HG02938 (cell line): ENCODE measurements around the gene RTN4R.

Experiments
- ATAC-seq: cut with Tn5 transposase; IDR thresholded peaks from one replicate; pipeline ENCODE4 v1.9.1; 2021; ENCODE audit warnings: mild to moderate bottlenecking, moderate library complexity; ENCODE audit not compliant: unreplicated experiment

Gene RTN4R

GRCh38 chr22:20204806-20205205 is 63.3 kb downstream of the RTN4R start:
- no peak for ATAC-seq

DNA sequence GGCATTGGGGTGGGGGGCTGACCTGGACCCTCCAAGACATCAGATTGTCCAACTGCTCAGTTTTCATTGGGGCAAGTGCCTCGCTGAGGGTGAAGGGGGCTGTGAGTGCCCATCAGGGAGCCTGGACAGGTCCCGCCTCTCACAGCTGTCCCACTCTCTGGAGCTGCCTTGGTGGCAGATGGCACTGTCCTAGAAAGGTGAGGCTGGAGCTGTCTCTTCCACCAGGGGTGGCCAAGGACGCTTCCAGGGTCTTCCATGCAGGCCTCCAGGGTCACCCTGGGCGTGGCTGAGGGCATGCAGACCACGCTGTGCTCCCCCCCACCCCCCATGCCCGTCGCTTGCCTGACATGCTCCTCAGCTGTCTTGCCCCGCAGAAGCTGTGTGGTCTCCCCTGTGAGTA is 63.8 kb downstream of the RTN4R start:
- no peak for ATAC-seq

DNA sequence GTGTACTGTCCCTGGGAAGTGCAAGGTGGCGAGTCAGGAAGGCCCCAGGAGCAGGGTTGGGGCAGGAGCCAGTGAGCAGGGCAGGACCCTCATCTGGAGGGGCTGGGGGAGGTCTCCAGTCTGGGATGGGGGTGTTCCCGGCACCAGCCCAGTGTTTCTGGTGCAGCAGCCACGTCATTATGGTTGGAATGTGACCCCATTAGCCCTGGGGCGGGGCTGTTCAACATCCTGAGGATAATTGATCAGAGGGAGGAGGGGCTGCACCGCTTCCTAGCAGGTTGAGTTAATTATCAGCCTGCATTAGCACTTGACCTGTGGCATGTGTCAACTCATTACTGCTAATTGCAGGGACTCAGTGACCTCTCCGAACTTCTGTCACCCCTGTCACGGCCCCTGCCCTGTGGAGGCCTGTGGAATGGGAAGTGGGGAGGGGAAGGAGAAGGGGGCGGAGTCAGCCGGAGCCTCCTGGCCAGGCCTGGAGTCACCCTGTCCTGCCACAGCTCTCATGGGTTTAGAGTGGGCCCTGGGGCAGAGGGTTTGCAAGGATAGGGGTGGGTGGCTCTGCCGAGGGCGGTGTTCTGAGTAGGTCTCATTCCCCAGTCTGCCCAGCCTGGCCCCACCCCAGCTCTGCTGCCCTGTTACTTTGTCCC is 64.4 kb downstream of the RTN4R start:
- no peak for ATAC-seq

DNA sequence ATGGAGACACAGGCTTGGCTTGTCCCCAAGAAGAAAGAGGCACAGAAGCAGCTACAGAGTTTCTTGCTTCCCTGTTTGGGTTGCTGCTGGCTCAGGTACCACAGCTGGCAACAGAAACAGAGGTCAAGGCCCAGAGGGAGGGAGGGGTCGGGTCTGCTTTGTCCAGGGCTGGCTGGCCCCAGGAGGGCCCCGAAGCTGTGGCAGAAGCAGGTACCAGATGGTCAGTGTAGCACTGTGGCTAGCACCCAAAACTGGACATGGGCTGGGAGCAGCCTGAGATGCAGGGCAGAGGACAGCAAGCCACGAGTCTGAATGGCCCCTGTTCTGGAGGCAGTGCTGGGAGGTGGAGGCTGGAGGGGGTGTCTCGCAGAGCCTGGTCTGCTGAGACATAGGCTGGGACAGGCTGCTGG is 65.0 kb downstream of the RTN4R start:
- no peak for ATAC-seq

GRCh38 chr22:20201837-20202392 is 66.2 kb downstream of the RTN4R start:
- ATAC-seq = no peak

GRCh38 chr22:20199906-20200305 is 68.2 kb downstream of the RTN4R start:
- no peak for ATAC-seq

DNA sequence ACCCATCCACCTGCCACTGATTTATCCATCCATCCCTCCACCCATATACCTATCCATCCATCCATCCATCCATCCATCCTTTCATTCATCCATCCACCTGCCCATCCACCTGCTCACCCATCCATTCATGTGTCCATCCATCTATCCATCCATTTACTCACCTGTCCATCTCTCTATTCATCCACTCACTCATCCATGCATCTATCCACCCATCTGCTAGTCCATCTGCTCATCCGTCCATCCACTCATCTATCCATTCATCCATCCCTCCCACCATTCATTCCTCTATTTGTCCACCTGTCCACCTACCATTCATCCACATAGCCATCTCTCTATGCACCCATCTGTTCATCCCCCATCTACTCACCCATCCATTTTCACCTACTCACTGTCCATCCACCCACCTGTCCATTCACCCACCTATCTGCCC is 68.7 kb downstream of the RTN4R start:
- no peak for ATAC-seq

- ATAC-seq = no peak
Observed at GRCh38 chr22:20198557-20199319, 69.4 kb downstream of the RTN4R start.

DNA sequence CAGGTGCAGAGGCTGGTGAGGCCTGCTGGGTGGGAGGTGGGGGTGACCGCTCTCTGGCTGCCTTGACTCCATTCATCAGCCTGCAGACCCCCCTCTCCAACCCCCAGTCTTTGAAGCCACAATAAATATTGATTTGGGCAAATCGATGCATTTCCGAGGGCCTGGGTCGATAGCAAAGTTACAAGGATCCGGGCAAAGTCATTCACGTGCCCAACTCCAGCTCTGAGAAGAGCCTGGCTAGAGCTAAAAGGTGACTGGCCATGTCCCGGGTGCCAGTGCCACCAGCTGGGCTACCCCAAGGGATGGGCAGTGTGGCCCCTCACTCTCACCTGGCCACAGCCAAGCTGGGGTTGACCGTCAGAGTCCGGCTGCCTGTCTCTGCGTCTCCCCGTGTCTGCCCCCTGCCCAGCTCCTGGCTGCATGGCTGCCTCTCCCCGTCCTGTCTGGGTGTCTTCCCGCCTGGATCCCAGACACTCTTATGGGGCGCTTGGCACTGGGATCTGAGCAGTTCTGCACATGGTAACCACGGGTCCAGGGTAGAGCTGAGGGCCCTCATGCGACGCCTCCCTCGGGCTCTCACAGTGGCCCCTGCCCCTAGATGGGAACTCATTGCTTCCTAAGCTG is 70.6 kb downstream of the RTN4R start:
- ATAC-seq = no peak

DNA sequence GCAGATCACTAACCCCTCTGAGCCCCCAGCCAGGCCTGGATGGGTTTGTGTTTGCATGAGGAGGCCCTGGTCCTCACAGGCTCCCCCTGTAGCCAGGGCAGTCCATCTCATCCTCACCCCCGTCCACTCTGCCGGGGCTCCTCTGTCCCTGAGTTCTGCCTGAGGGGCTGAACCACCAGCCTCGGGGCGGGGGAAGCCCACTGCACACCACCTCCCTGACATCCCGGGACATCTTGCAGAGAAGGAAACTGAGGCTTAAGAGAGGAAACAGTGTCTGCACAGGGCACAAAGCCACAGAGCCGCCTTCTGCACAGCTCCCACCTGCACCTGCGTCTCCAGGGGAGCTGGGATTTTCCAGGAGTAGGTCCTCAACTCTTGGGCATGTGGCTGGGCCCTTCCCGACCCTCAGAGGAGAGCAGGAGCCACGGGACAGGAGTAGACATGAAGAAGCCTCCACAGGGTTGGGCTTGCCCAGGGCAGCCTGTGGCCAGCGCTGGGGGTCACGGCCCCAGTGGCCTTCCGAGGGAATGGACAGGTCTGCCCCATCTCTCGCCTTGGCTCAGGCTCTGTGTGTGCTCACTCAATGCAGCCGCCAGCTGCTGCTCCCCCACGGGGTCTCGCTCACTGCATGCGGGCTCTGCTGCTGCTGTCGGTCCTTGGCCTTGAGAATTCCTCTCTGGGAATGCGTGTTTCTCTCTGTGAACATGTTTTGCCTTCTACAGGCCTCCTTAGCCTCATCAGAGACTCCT is 71.8 kb downstream of the RTN4R start:
- no peak for ATAC-seq

DNA sequence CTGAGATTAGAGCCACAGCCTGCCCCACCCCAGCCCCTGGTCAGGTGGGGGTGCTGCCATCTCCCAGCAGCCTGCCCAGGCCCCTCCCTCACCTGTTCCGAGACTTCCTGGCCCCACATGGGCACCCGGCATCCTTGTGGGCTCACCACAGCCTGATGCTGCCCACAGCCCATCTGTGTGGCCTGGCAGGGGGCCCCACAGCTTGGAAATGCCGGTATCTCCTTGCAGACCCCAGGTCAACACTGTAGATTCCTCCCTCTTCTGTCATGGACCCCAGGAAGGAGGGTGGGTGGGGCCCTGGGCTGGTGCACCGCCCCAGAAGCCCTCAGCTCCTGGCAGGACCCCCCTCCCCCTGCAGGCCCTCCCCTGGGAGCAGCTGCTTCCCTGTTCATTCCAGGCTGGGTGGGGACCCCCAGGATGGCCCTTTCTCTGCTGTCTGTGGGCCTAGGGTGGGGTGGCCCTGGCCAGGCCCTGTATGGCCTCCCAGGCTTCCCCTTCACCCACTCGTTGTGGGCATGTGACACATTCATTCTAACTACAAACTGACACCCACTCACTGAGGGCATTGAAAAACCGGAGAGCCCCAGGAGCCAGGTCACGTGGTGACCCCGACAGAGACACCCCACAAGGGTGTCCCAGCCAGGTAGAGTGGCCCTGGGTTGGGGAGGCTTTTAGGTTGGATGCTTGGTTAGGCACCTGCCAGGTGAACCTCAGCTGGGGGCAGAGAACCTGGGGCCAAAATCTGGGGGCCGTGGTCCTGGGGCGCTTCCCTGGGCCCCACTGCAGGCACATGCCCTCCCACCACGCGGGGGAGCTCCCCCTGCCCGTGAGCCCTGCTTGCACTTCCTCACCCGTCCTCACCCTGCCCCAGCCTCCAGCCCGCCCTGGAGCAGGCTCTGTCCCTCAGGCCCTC is 73.2 kb downstream of the RTN4R start:
- no peak for ATAC-seq

DNA sequence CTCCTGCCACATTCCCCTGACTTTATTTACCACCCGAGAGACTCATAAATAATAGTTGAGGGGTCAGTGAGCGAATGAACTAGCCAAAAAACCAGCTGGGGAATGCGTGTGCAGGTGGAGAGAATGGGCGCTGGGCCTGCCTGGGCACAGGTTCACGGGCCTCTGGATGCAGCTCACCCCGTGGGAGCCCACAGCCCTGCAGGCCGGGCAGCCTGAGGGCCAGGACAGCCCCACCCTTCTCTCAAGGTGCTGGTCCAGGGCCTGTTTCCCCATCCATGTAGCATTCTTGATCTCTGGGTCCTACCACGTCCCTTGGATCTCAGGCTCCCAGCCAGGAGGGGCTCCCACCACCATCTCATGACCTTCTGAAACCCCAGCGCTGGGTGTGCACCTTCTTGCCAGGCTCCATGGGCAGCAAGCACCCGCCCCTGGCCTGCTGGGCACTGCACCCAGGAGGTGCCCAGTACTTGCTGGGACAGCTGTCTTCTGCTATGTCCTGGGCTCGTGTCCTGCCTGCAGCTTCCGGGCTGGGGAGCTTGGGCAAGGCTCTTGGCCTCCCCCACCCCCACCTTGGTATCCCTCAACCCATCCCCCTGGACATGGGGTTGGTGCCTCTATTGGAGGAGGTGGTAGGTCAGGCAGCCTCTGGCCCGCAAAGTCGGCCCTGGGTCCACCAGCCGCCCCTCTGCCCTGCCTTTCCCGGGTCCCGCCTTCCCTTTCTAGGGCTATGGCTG is 74.2 kb downstream of the RTN4R start:
- no peak for ATAC-seq

DNA sequence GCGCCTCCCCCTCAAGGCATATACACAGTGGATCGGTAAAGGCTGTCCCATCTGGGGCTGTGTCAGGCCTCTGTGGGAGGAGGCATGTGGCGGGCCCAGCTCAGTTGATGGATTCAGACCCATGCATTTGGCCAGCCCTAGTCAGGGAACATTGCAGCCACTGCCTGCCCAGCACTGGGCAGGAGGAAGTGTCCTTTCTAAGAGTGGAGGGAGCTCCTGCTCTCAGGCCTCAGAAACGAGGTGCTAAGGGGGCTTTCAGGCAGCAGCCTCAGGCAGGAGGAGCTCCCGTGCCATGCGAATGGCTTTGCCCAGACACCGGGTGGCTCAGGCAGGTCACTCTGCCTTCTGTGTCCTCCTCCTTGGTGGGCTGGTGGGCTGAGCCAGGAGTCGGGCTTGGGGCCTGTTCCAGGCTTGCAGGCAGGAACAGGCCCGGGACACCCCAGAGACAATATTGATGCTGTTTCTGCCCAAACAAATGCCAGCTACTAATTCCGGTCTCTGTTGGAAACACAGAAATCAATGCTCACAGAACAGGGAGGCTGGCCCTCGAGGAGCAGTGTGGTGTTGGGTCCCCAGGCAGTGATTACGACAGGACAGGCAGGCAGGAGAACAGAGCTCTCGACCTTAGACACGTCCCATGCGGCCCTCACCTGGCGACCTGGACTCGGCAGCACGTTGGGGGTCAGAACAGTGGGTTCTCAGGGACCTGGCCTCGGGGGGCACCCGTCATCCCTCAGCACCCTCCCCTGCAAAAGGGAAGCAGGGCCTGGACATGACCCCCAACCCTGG is 75.0 kb downstream of the RTN4R start:
- ATAC-seq = no peak

- ATAC-seq = no peak
Observed at GRCh38 chr22:20192293-20192971, 75.7 kb downstream of the RTN4R start.

DNA sequence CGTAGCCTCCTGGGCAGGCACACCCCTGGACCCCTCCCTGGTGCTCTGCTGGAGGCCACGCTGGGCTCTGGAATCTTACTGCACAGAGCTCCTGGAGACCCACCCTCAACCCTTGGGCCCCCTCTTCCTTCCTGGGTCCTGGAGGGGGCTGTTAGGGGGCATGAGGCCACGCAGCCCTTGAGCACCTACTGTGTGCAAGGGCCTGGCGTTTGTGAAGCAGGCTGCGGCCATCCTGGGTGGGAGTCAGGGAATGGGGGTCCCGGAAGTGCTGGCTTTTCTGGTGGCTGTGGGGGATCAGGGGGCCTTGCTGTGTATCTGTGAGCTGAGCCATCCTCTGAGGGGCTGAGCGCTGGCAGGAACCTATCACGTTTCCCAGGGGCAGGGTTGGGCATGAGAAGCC is 76.3 kb downstream of the RTN4R start:
- ATAC-seq = no peak
